Heart left ventricle (tissue), 13 donors: ENCODE results near the gene GNB1.

Experiments
- CTCF ChIP-seq, 12 donors: fragments of 200-600 bp; sonication (generic) in 4 of 12; IDR thresholded peaks; one replicate each; pipeline versions ENCODE4 v1.5.0 to v1.8.0; 2018 to 2022; ENCODE audit warnings: antibody characterized with exemption in 12 of 12, mild to moderate bottlenecking in 5 of 12
- POLR2A ChIP-seq, 2 donors: fragments of 450-650 bp; IDR thresholded peaks; one replicate each; pipeline ENCODE4 v1.6.1; 2017; ENCODE audit warnings: antibody characterized with exemption in 2 of 2, mild to moderate bottlenecking in 2 of 2, moderate library complexity in 2 of 2
- donor health status: ischemic (EF 13 %, LVEDD 7.1; RV severe dilation, severe dysfunction).
- donor health status: DM: no; HTN: yes; CAD: no.
- donor health status: DM: no; HTN: no; CAD: no.
- donor health status: ischemic (EF 25% LVEDD 6.9; RV normal size, moderate dysfunction).
- donor health status: ischemic (EF 25% LVEDD 5.7; RV mildly dilated, moderate dysfunction).
- donor health status: ischemic (EF 35%, LVEDD 5.7; RV mildly dilated, moderate dysfunction).
- donor health status: nonischemic (EF 11% LVEDD 7.7; RV severe dilation, severe dysfunction).
- donor health status: DM: yes; HTN: yes; CAD: no.
- donor health status: PGD.
- donor health status: ischemic (EF 29% LVEDD 5.4; RV normal size, mild dysfunction).
- donor health status: nonischemic (EF 23%, LVEDD 6.1; RV moderate dilation, normal function).

DNA sequence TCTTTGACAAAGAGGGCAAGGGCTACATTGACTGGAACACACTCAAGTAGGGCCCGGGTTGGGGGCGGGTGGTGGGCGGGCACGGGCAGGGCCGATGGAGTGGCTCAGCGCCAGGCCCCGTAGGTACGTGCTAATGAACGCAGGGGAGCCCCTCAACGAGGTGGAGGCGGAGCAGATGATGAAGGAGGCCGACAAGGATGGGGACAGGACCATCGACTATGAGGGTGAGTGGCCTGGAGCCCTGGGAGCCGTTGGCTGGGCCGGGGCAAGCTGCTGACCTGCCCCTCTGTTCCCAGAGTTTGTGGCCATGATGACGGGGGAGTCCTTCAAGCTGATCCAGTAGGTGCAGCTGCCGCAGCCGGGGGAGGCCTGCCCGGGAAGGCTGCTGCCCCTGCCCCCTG lies 26.0 kb upstream of the GNB1 start:
- no peak for TF ChIP-seq CTCF (IDR thresholded peaks at IDR 0.05)
- no peak for TF ChIP-seq POLR2A (IDR thresholded peaks at IDR 0.05)
